ENCODE data around the gene ANAPC4. TPM values are rescaled to one million over a fixed set of nuclear protein-coding genes. Genes with fewer than 3 reads are reported as not detected.

Gene ANAPC4
- total RNA-seq, 4 donors from 2014 or later: 11.8 to 20.2 (median 14.7) TPM

DNA sequence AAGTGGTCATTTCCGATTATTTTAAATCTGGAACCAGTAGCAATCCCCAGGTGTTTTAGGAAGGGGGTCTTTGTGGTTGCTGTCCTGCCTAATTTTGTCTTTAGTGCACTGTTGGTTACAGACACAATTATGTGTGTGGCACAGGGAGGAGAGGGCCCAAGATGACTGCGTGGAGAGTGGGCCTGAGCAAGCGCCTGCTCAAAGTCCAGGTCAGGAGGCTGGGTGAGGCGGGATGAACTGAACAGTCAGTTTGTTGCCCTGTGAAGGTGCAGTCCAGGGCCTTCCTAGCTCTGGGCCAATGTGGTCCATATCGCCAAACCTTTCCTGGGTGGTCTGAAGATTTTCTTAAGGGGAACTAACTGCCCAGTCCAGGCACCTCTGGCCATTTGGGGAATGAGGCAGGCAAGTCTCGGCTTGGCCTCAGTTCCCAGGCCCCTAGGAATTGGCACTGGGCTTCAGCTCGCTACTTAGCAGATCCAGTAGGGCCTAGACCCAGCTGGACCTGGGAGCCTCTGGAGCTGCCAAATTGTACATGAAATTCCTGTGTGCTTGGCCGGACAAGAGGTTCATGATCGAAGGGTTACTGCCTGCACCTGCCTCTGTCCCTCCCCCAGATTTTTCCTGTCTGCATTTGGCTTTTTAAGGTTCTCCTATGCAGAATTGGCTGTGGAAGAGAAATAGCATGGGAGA lies 47.6 kb downstream of the ANAPC4 start:
- Histone ChIP-seq H3K4me3 (no peak overlapping the region), H3K27ac (peak overlapping the region in 1 of 4 donors; percentile 25), H3K27me3 (no peaks in the 10 kb centered on the region), H3K9me3 (no peaks in the 10 kb centered on the region), H3K4me1 (peaks cover 5 to 12% of the 10 kb centered on the region in 2 donors), H3K36me3 (peaks cover 0 to under 1% of the 10 kb centered on the region in 2 donors)
- DNase-seq (no peak), ATAC-seq (no peak)
- intact Hi-C loops (cut with DNase I; ENCODE audit: low total_unique reads) (loop anchor here (5.0 kb wide), 1 partner anchor 343 kb away; no protein-coding TSS in a partner anchor), in situ Hi-C loops (cut with MboI; ENCODE audit: low sequenced_read_pairs in 4 of 4) (loop anchor here in 2 of 4 donors (25.0 kb wide), 1 partner anchor 338 kb away; no protein-coding TSS in a partner anchor)
- TF ChIP-seq CTCF (IDR thresholded peaks at IDR 0.05 in 4 of 5, conservative IDR thresholded peaks at IDR 0.05 in 1 of 5) (no peak), POLR2A (IDR thresholded peaks at IDR 0.05) (no peak)

GRCh38 chr4:25425361-25425760 lies 48.3 kb downstream of the ANAPC4 start:
- H3K27ac ChIP-seq: no peak overlapping the region
- no peaks in the 10 kb centered on the region for H3K9me3 ChIP-seq
- TF ChIP-seq CTCF (IDR thresholded peaks at IDR 0.05 in 4 of 5, conservative IDR thresholded peaks at IDR 0.05 in 1 of 5) (no peak), POLR2A (IDR thresholded peaks at IDR 0.05) (no peak)
- no peak overlapping the region for H3K4me3 ChIP-seq
- no peaks in the 10 kb centered on the region for H3K36me3 ChIP-seq
- DNase-seq (no peak), ATAC-seq (no peak)
- no peaks in the 10 kb centered on the region for H3K27me3 ChIP-seq
- in situ Hi-C loops (cut with MboI; ENCODE audit: low sequenced_read_pairs in 4 of 4): loop anchor here in 2 of 4 donors (25.0 kb wide), 1 partner anchor 337 kb away; no protein-coding TSS in a partner anchor
- intact Hi-C loops (cut with DNase I; ENCODE audit: low total_unique reads): no loop called here
- H3K4me1 ChIP-seq: peaks cover 5 to 12% of the 10 kb centered on the region in 2 donors

DNA sequence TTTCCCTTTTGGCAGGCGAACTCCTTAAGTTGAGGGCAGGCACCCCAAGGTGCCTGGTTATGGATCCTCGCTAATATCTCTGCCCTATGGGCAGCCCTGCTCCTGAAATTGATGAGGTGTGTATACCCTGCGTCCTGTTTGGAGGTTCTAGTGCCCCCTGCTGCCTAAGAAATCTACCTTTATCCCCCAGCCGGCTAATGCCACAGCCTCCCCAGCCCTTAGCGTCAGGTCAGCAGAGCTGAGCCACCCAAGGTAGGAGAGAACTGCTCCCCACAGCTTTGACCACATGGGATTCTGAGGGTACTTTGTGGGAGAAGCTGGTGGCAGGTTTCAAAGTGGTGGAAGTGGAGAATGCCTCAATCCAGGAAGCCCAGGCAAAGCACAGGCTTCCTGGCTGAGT lies 50.8 kb downstream of the ANAPC4 start:
- TF ChIP-seq POLR2A (IDR thresholded peaks at IDR 0.05): no peak
- no peak for TF ChIP-seq CTCF (IDR thresholded peaks at IDR 0.05 in 4 of 5, conservative IDR thresholded peaks at IDR 0.05 in 1 of 5)
- Histone ChIP-seq H3K4me1 (peaks cover 5 to 12% of the 10 kb centered on the region in 2 donors), H3K27ac (no peak overlapping the region), H3K36me3 (no peaks in the 10 kb centered on the region), H3K27me3 (no peaks in the 10 kb centered on the region), H3K4me3 (no peak overlapping the region), H3K9me3 (no peaks in the 10 kb centered on the region)
- DNase-seq: no peak
- in situ Hi-C loops (cut with MboI; ENCODE audit: low sequenced_read_pairs in 4 of 4) (loop anchor here in 2 of 4 donors (25.0 kb wide), 1 partner anchor 334 kb away; no protein-coding TSS in a partner anchor), intact Hi-C loops (cut with DNase I; ENCODE audit: low total_unique reads) (no loop called here)
- no peak for ATAC-seq

GRCh38 chr4:25430630-25431029 lies 53.6 kb downstream of the ANAPC4 start:
- H3K36me3 ChIP-seq: no peaks in the 10 kb centered on the region
- no peak overlapping the region for H3K4me3 ChIP-seq
- intact Hi-C loops (cut with DNase I; ENCODE audit: low total_unique reads): no loop called here
- no peaks in the 10 kb centered on the region for H3K9me3 ChIP-seq
- H3K4me1 ChIP-seq: no peaks in the 10 kb centered on the region
- TF ChIP-seq CTCF (IDR thresholded peaks at IDR 0.05 in 4 of 5, conservative IDR thresholded peaks at IDR 0.05 in 1 of 5) (no peak), POLR2A (IDR thresholded peaks at IDR 0.05) (no peak)
- ATAC-seq: no peak
- no peak overlapping the region for H3K27ac ChIP-seq
- in situ Hi-C loops (cut with MboI; ENCODE audit: low sequenced_read_pairs in 4 of 4): loop anchor here in 2 of 4 donors (25.0 kb wide), 1 partner anchor 332 kb away; no protein-coding TSS in a partner anchor
- no peaks in the 10 kb centered on the region for H3K27me3 ChIP-seq
- DNase-seq: no peak

Data from gastrocnemius medialis (tissue), 4 donors.